ENCODE data around the gene ST3GAL2. TPM values are rescaled to one million over a fixed set of nuclear protein-coding genes. Genes with fewer than 3 reads are reported as not detected.

Gene ST3GAL2
- total and polyA plus RNA-seq, 10 of the 15 experiments (the other 5 are each of a cell fraction or from before 2014, with no cell fraction given), result 0.95 to 61.7 (median 25.9) TPM

- no TSS peak for BruUV-seq (replicated peaks)
- DNase-seq (ENCODE audit: low read depth, low spot score) (no peak), FAIRE-seq (no peak), ATAC-seq (no peak)
- WGBS (ENCODE audit: insufficient coverage, insufficient replicate concordance, low lambda C conversion rate, missing lambda C conversion rate), result 66% methylated on average over 3 of the region's 4 CpGs
- ChIA-PET CTCF (interaction anchor here (0.5 to 1.6 kb wide), 2 partner anchors 16 to 20 kb away, joined by 3 to 6 read pairs; no protein-coding TSS in a partner anchor), SMC1A (ENCODE audit: uncharacterized antibody, unreplicated experiment) (interaction anchor here (0.8 to 1.2 kb wide), 3 partner anchors 9 to 11 kb away, joined by 3 to 4 read pairs (median 3); no protein-coding TSS in a partner anchor), POLR2A (interaction anchor here (0.8 kb wide), 1 partner anchor 16 kb away, joined by 4 read pairs; no protein-coding TSS in a partner anchor), RAD21 (ENCODE audit: unreplicated experiment) (interaction anchor here (1.2 kb wide), 1 partner anchor 11 kb away, joined by 4 read pairs; no protein-coding TSS in a partner anchor)
- Histone ChIP-seq H2AFZ (ENCODE audit: control insufficient read depth, low read depth, low read length) (no peak overlapping the region), H3K27me3 (replicated peaks in 1 of 2; ENCODE audit: control insufficient read depth in 2 of 2, insufficient read depth in 2 of 2, low read length in 1 of 2) (no peaks in the 10 kb centered on the region), H3K9ac (ENCODE audit: control insufficient read depth, insufficient read depth, low read length) (no peak overlapping the region), H4K20me1 (ENCODE audit: control insufficient read depth, insufficient read depth) (no peaks in the 10 kb centered on the region), H3K4me1 (ENCODE audit: control insufficient read depth, insufficient read depth, low read length) (peaks cover 44% of the 10 kb centered on the region), H3K27ac (ENCODE audit: control insufficient read depth, insufficient read depth) (no peak overlapping the region), H3K36me3 (ENCODE audit: control insufficient read depth in 2 of 2, insufficient read depth in 2 of 2, low read length in 1 of 2) (peaks cover 21 to 23% of the 10 kb centered on the region in 2 experiments; a peak in 3 of 4 replicates), H3K9me3 (replicated peaks; ENCODE audit: control insufficient read depth, insufficient read depth, low read length) (no peaks in the 10 kb centered on the region), H3K79me2 (ENCODE audit: control insufficient read depth, insufficient read depth, low read length) (peaks cover 78% of the 10 kb centered on the region), H3K4me3 (no peak overlapping the region), H3K4me2 (ENCODE audit: control insufficient read depth, insufficient read depth) (no peak overlapping the region)
- in situ Hi-C loops (cut with MboI), result loop anchor here (25.0 kb wide), 1 partner anchor 1660 kb away; no protein-coding TSS in a partner anchor
- intact Hi-C loops (cut with micrococcal nuclease; ENCODE audit: unreplicated experiment), result no loop called here
- TF ChIP-seq CEBPB (IDR thresholded peaks at IDR 0.05; ENCODE audit: borderline replicate concordance in 1 of 2, low read depth in 2 of 2, low read length in 2 of 2), result no peak
- TF ChIP-seq TCF7 (IDR thresholded peaks at IDR 0.05; ENCODE audit: borderline replicate concordance), result no peak
- no peak for TF ChIP-seq ZBED1 (IDR thresholded peaks at IDR 0.05; ENCODE audit: borderline replicate concordance)
- no peak for TF ChIP-seq MTA3 (IDR thresholded peaks at IDR 0.05; ENCODE audit: borderline replicate concordance, low read length)
- TF ChIP-seq RUNX3 (IDR thresholded peaks at IDR 0.05; ENCODE audit: low read length), result no peak
- no peak for TF ChIP-seq IRF4 (IDR thresholded peaks at IDR 0.05; ENCODE audit: low read depth, low read length)
- TF ChIP-seq E4F1 (IDR thresholded peaks at IDR 0.05; ENCODE audit: borderline replicate concordance, partially characterized antibody), result no peak
These were observed 16.4 kb downstream of the ST3GAL2 start for GRCh38 chr16:70422543-70422942.

Measured in GM12878 (cell line).